GM23248 (cell line): Measurements from ENCODE around the gene AGAP1. TPM values are rescaled to one million over a fixed set of nuclear protein-coding genes. Genes with fewer than 3 reads are reported as not detected.

ENCODE experiments used
- DNase-seq: peaks from one replicate; pipeline ENCODE4 v3.0.0-alpha.2; 2015
- H2AFZ ChIP-seq: fragments of 200-600 bp; sonication (generic); 2 replicates; pipeline ENCODE4 v1.6.1; 2016; ENCODE audit warnings: antibody characterized with exemption
- H3F3A ChIP-seq: fragments of 200-600 bp; sonication (generic); 2 replicates; pipeline ENCODE4 v1.6.1; 2016; ENCODE audit warnings: mild to moderate bottlenecking, antibody characterized with exemption, mixed run types; ENCODE audit not compliant: insufficient read depth
- H3K27ac ChIP-seq: fragments of 200-600 bp; sonication (generic); 2 replicates; pipeline ENCODE4 v1.5.1; 2016; ENCODE audit warnings: mild to moderate bottlenecking
- H3K27me3 ChIP-seq: fragments of 200-600 bp; sonication (generic); replicated peaks from 2 replicates; pipeline ENCODE4 v1.6.1; 2016; ENCODE audit warnings: mild to moderate bottlenecking; ENCODE audit not compliant: insufficient read depth
- H3K36me3 ChIP-seq: fragments of 200-600 bp; sonication (generic); 2 replicates; pipeline ENCODE4 v1.6.1; 2016; ENCODE audit warnings: low read depth, mild to moderate bottlenecking
- H3K4me1 ChIP-seq: fragments of 200-600 bp; sonication (generic); 2 replicates; pipeline ENCODE4 v1.6.1; 2016; ENCODE audit warnings: mild to moderate bottlenecking; ENCODE audit not compliant: insufficient read depth
- H3K4me2 ChIP-seq: fragments of 200-600 bp; sonication (generic); one replicate; pipeline ENCODE4 v1.6.1; 2016; ENCODE audit warnings: mild to moderate bottlenecking; ENCODE audit not compliant: unreplicated experiment
- H3K4me3 ChIP-seq: fragments of 200-600 bp; sonication (generic); 2 replicates; pipeline ENCODE4 v1.5.1; 2016; ENCODE audit warnings: mild to moderate bottlenecking
- H3K79me2 ChIP-seq: fragments of 200-600 bp; sonication (generic); 2 replicates; pipeline ENCODE4 v1.6.1; 2016; ENCODE audit warnings: mild to moderate bottlenecking; ENCODE audit not compliant: insufficient read depth
- H3K9ac ChIP-seq: fragments of 200-600 bp; sonication (generic); 2 replicates; pipeline ENCODE4 v1.6.1; 2016; ENCODE audit warnings: mild to moderate bottlenecking
- H3K9me2 ChIP-seq: fragments of 200-600 bp; sonication (generic); 2 replicates; pipeline ENCODE4 v1.6.1; 2016; ENCODE audit warnings: mixed run types, mild to moderate bottlenecking, moderate library complexity; ENCODE audit not compliant: insufficient read depth
- H3K9me3 ChIP-seq: fragments of 200-600 bp; sonication (generic); one replicate; pipeline ENCODE4 v1.6.1; 2017; ENCODE audit warnings: low read depth
- H4K20me1 ChIP-seq: fragments of 200-600 bp; sonication (generic); 2 replicates; pipeline ENCODE4 v1.6.0; 2016; ENCODE audit not compliant: insufficient read depth
- EZH2 ChIP-seq: fragments of 200-600 bp; sonication (generic); IDR thresholded peaks from 2 replicates; pipeline ENCODE4 v1.6.1; 2018; ENCODE audit warnings: antibody characterized with exemption, mild to moderate bottlenecking; ENCODE audit not compliant: insufficient read depth, poor library complexity, severe bottlenecking
- EZH2phosphoT487 ChIP-seq: fragments of 200-600 bp; sonication (generic); IDR thresholded peaks from 2 replicates; pipeline ENCODE4 v1.6.1; 2018; ENCODE audit warnings: antibody characterized with exemption, moderate library complexity, mild to moderate bottlenecking, low read depth; ENCODE audit not compliant: insufficient read depth
- WGBS, 2 experiments: methylation state at CpG; one replicate each; pipeline ENCODE4 v1.1.6; 2015 to 2017; ENCODE audit warnings: low lambda C conversion rate in 2 of 2, low coverage in 1 of 2; ENCODE audit errors: missing lambda C conversion rate in 2 of 2; 5-methylcytosine and 5-hydroxymethylcytosine counted together
- in situ Hi-C: fragments of 300-500 bp; cut with MboI; formaldehyde crosslinking; loops from 2 replicates; pipeline ENCODE4 v1.15.0; 2020
- polyA plus RNA-seq: library from polyadenylated mRNA; unstranded; fragments of >200 nt; fragmentation: Nextera tagmentation; extraction: Ambion mirVana; gene quantifications from 2 replicates; pipeline ENCODE4 v1.2.1, GENCODE V29; 2016
- total RNA-seq: library from RNA; depleted of rRNA; stranded (reverse); fragments of >200 nt; shearing (Covaris generic); gene quantifications from 2 replicates; pipeline ENCODE4 v1.2.3, GENCODE V29; 2014

The AGAP1 gene
- total and polyA plus RNA-seq, 2 experiments from 2014 or later = 2.2 to 9.9 TPM

DNA sequence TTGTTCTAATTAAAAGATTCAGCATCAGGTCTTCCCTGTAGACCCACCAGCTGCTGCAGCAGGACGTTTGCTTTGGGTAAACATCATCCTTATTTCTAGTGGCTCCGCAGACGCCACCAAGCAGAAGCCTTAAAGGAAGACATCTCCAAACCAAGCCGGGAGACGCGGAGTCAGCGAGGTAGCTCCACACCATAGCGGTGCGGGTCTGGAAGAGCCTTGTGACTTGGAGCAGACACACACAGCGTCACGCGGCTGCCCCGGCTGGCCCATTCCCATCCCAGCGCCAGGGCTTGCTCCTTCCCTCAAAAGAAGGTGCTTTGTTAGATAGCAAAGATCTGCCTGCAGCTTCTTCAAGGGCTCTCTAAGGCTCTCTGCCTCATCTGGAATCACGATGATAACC lies 437.8 kb downstream of the AGAP1 start:
- H3K27me3 ChIP-seq = no peaks in the 10 kb centered on the region
- H3F3A ChIP-seq = no peaks in the 10 kb centered on the region
- no peak overlapping the region for H3K9ac ChIP-seq
- H3K36me3 ChIP-seq = no peaks in the 10 kb centered on the region; the same call in 1 of the 2 replicates
- no peak overlapping the region for H2AFZ ChIP-seq
- TF ChIP-seq EZH2 (no peak), EZH2phosphoT487 (no peak)
- DNase-seq = no peak
- H4K20me1 ChIP-seq = no peaks in the 10 kb centered on the region
- H3K9me3 ChIP-seq = no peaks in the 10 kb centered on the region
- H3K4me1 ChIP-seq = no peaks in the 10 kb centered on the region
- no peaks in the 10 kb centered on the region for H3K79me2 ChIP-seq
- in situ Hi-C loops = no loop called here
- H3K27ac ChIP-seq = no peak overlapping the region
- WGBS, 2 experiments = 92% methylated on average over 15 of the region's 15 CpGs
- H3K4me3 ChIP-seq = no peak overlapping the region
- H3K4me2 ChIP-seq = no peak overlapping the region
- H3K9me2 ChIP-seq = no peaks in the 10 kb centered on the region

GRCh38 chr2:235934059-235934773 lies 440.4 kb downstream of the AGAP1 start:
- H3K4me3 ChIP-seq = no peak overlapping the region
- H3K9me2 ChIP-seq = no peaks in the 10 kb centered on the region
- TF ChIP-seq EZH2phosphoT487 = no peak
- TF ChIP-seq EZH2 = no peak
- in situ Hi-C loops = no loop called here
- H3K79me2 ChIP-seq = no peaks in the 10 kb centered on the region
- DNase-seq = no peak
- H3K27me3 ChIP-seq = no peaks in the 10 kb centered on the region
- H3K27ac ChIP-seq = no peak overlapping the region
- H3K4me2 ChIP-seq = no peak overlapping the region
- peaks cover 4% of the 10 kb centered on the region; the same call in 1 of the 2 replicates for H3K4me1 ChIP-seq
- H3F3A ChIP-seq = no peaks in the 10 kb centered on the region
- no peaks in the 10 kb centered on the region for H4K20me1 ChIP-seq
- H3K36me3 ChIP-seq = no peaks in the 10 kb centered on the region; the same call in 1 of the 2 replicates
- H3K9me3 ChIP-seq = no peaks in the 10 kb centered on the region
- 89% methylated on average over 15 of the region's 15 CpGs for WGBS, 2 experiments
- no peak overlapping the region for H3K9ac ChIP-seq
- H2AFZ ChIP-seq = no peak overlapping the region

DNA sequence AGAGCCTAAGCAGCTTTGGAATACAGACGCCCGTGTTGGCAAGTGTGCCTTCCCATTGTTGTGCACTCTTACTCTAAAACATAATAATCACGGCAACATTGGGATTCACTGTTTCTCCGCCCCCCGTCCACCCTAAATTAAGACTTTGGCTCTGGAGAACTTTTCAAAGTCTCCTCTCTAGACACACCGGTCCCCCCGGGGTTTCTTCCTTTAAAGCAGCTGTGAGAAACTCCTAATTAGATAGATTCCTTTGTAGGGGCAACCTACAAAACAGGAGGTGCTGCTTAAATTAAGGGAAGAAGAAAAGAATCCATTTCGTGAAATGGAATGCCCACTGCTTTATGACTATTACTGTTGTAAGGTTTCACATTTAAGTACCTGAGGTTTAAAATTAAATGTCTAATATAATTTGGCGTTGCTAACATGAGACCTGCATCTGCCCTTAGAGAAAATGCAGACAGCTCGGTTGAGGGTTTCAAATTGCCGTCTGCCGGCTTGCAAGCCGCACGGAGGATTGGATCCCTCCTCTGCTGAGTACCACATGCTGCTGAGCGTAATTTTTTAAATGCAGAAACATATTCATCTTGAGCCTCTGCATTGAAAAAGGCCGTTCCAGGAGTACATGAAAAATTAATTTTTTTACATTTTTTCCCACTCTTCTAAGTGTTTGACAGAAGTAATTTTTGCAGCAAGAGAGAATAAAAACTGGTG lies 441.1 kb downstream of the AGAP1 start:
- Histone ChIP-seq H3K4me2 (no peak overlapping the region), H3K4me1 (peaks cover 11% of the 10 kb centered on the region), H3K9ac (no peak overlapping the region), H3F3A (peaks cover 4% of the 10 kb centered on the region; the same call in 1 of the 2 replicates), H3K27me3 (no peaks in the 10 kb centered on the region), H4K20me1 (no peaks in the 10 kb centered on the region), H3K36me3 (no peaks in the 10 kb centered on the region; the same call in 1 of the 2 replicates), H3K9me2 (no peaks in the 10 kb centered on the region), H2AFZ (no peak overlapping the region), H3K79me2 (no peaks in the 10 kb centered on the region), H3K9me3 (no peaks in the 10 kb centered on the region), H3K27ac (no peak overlapping the region), H3K4me3 (no peak overlapping the region)
- no peak for TF ChIP-seq EZH2phosphoT487
- no peak for TF ChIP-seq EZH2
- in situ Hi-C loops = no loop called here
- WGBS, 2 experiments = 86% methylated on average over 16 of the region's 16 CpGs
- DNase-seq = no peak

- Histone ChIP-seq H3K4me1 (peaks cover 18% of the 10 kb centered on the region), H3K9me3 (no peaks in the 10 kb centered on the region), H3K9ac (no peak overlapping the region), H3K9me2 (no peaks in the 10 kb centered on the region), H3K27me3 (no peaks in the 10 kb centered on the region), H2AFZ (no peak overlapping the region), H3F3A (peaks cover 10% of the 10 kb centered on the region), H3K4me3 (no peak overlapping the region), H4K20me1 (no peaks in the 10 kb centered on the region), H3K27ac (no peak overlapping the region), H3K36me3 (no peaks in the 10 kb centered on the region; the same call in 1 of the 2 replicates), H3K79me2 (no peaks in the 10 kb centered on the region), H3K4me2 (no peak overlapping the region)
- 86 to 87% methylated on average over 13 of the region's 13 CpGs for WGBS, 2 experiments
- TF ChIP-seq EZH2 (no peak), EZH2phosphoT487 (no peak)
- in situ Hi-C loops = no loop called here
- DNase-seq = no peak
Measured at GRCh38 chr2:235935773-235936172, 441.9 kb downstream of the AGAP1 start.
